OCI-LY3 (cell line): ENCODE measurements around the gene SLC36A3.

Experiments used
- EZH2phosphoT487 ChIP-seq: fragments of 200-600 bp; shearing (Covaris generic); IDR thresholded peaks from 2 replicates; pipeline ENCODE4 v1.6.1; 2018; ENCODE audit warnings: antibody characterized with exemption, mixed run types, low read depth
- TF ChIP-seq, protein P1 (sequence below): fragments of 200-600, 300-600 bp; sonication (generic); IDR thresholded peaks from 2 replicates; pipeline ENCODE4 v1.5.1; 2014; ENCODE audit warnings: antibody characterized with exemption, low read length, low read depth

DNA sequence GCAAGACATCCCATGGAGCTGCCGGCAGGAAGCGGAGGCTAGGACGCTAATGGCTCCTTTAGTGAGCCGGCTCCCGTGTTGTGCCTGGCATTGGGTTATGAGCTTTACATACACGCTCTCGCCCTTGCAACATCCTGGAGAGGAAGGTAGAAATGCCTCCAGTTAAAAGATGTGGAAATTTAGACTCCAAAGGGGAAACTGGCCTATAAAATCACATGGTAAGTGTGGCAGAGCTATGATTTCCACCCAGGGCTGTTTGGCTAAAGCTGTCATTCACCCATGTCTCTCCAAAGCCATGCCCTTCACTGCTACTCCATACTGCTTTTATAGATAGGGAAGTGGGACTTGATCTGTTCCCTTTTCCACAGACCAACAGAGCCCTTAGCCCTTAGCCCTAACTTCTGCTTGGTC is 45.4 kb downstream of the SLC36A3 start:
- TF ChIP-seq, protein P1, sequence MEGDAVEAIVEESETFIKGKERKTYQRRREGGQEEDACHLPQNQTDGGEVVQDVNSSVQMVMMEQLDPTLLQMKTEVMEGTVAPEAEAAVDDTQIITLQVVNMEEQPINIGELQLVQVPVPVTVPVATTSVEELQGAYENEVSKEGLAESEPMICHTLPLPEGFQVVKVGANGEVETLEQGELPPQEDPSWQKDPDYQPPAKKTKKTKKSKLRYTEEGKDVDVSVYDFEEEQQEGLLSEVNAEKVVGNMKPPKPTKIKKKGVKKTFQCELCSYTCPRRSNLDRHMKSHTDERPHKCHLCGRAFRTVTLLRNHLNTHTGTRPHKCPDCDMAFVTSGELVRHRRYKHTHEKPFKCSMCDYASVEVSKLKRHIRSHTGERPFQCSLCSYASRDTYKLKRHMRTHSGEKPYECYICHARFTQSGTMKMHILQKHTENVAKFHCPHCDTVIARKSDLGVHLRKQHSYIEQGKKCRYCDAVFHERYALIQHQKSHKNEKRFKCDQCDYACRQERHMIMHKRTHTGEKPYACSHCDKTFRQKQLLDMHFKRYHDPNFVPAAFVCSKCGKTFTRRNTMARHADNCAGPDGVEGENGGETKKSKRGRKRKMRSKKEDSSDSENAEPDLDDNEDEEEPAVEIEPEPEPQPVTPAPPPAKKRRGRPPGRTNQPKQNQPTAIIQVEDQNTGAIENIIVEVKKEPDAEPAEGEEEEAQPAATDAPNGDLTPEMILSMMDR, result no peak
- no peak for TF ChIP-seq EZH2phosphoT487
